ENCODE measurements around the gene PCLAF. TPM values are rescaled to one million over a fixed set of nuclear protein-coding genes. Genes with fewer than 3 reads are reported as not detected.

PCLAF gene
- total and polyA plus RNA-seq, 2 donors (not counting 3 experiments of a cell fraction or from before 2014, with no cell fraction given): 54.7 to 55.2 TPM

DNA sequence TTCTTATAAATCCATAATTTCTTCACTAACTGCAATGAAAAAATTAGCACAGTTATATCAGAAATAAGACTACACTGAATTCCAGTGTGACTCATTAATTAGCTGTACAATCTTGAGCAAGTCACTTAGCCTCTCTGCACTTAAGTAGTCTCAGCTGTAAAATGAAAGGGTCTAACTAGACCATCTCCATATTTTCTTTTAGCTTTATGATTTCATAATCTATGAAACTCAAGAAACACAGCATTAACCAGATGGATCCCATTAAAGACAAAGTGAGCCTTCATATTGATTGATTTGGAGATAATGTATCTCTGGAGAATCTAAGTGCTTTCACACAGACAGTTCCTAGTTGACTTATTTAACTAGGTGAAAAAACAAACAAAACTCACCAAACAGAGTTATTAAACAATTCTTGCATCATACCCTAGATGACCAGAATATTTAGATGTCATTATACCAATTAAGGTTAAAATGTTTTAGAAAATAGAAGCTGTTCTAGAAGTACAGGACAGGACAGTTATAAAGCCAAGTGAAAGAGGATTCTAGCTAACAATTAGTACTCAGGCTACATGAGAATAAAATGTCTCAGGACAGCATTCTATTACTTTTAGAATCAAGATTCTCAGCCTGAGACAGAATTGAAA is 36.5 kb downstream of the PCLAF start:
- TF ChIP-seq JUN (IDR thresholded peaks at IDR 0.05; ENCODE audit: borderline replicate concordance, insufficient read depth, insufficient read length, low read depth) (no peak), POLR2AphosphoS5 (IDR thresholded peaks at IDR 0.05; ENCODE audit: insufficient read depth, low read depth, low read length) (no peak), MAX (IDR thresholded peaks at IDR 0.05; ENCODE audit: insufficient read depth, insufficient read length) (no peak), FOS (IDR thresholded peaks at IDR 0.05; ENCODE audit: borderline replicate concordance, insufficient read depth, low read length) (peak; percentile 32)
- H3K4me1 ChIP-seq (ENCODE audit: control insufficient read depth, extremely low read depth, insufficient read depth, low read length): peaks cover 35% of the 10 kb centered on the region
- H3K27ac ChIP-seq (ENCODE audit: insufficient read depth, low read depth, low read length): no peak overlapping the region
- dilution Hi-C loops (cut with MboI; ENCODE audit: extremely low pct_ligation_motif_present, low sequenced_read_pairs): no loop called here
- H3K4me3 ChIP-seq (replicated peaks in 1 of 3; ENCODE audit: insufficient read depth in 1 of 3, low read depth in 1 of 3, low read length in 3 of 3): no peak overlapping the region
- H3K9me1 ChIP-seq (replicated peaks; ENCODE audit: control insufficient read depth, extremely low read depth, insufficient read depth, low read length): peaks cover 2% of the 10 kb centered on the region
- no peak overlapping the region for H2AFZ ChIP-seq (ENCODE audit: low read depth, low read length)
- intact Hi-C loops (cut with micrococcal nuclease): no loop called here
- no TSS peak for BruUV-seq (replicated peaks)
- ChIA-PET POLR2A (no interaction called here), CTCF (interaction anchor here (1.0 to 2.0 kb wide), 6 partner anchors 11 to 309 kb away, joined by 3 to 9 read pairs (median 4); partner anchors contain the start of gene CSNK1G1)
- peak overlapping the region; percentile 16 for H3K9ac ChIP-seq (replicated peaks; ENCODE audit: extremely low read depth, insufficient read depth, low read length)
- H3K79me2 ChIP-seq (ENCODE audit: control insufficient read depth, insufficient read depth, low read length): peaks cover 71% of the 10 kb centered on the region
- peak overlapping the region; percentile 43 for H3K4me2 ChIP-seq (ENCODE audit: insufficient read depth, low read length)
- H3K9me3 ChIP-seq (replicated peaks; ENCODE audit: control insufficient read depth, insufficient read depth, low read length): no peaks in the 10 kb centered on the region
- FAIRE-seq: no peak
- peaks cover 3% of the 10 kb centered on the region for H4K20me1 ChIP-seq (replicated peaks; ENCODE audit: control insufficient read depth, extremely low read depth, insufficient read depth, low read length)
- H3K27me3 ChIP-seq (ENCODE audit: control insufficient read depth in 2 of 2, insufficient read depth in 2 of 2, low read length in 2 of 2): no peaks in the 10 kb centered on the region
- H3K36me3 ChIP-seq (ENCODE audit: control insufficient read depth in 2 of 2, extremely low read depth in 1 of 2, insufficient read depth in 2 of 2, low read length in 2 of 2): peaks cover 0 to 2% of the 10 kb centered on the region in 2 experiments
- peak; percentile 46 for DNase-seq (ENCODE audit: low read depth, low spot score)

DNA sequence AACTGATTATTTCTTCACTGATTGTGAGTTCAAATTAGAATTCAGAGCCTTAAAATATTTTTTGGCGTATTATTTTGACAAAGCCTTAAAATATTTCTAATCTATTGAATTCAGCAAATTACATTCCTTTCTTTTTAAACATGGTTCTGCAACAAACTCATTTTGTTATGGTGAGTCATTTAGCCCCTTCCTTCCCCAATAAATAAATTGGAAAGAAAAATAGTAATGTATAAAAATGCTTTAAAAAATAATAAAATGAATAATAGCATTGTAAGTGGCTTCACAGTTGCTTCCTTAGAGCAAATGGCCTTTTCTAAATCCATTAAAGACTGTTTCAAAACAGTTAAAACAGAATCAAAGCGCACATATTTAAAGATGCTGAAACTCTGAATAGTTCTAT is 37.4 kb downstream of the PCLAF start:
- Histone ChIP-seq H3K9ac (replicated peaks; ENCODE audit: extremely low read depth, insufficient read depth, low read length) (peak overlapping the region; percentile 9), H3K27ac (ENCODE audit: insufficient read depth, low read depth, low read length) (peak overlapping the region; percentile 32), H3K4me2 (ENCODE audit: insufficient read depth, low read length) (peak overlapping the region; percentile 79), H3K9me1 (replicated peaks; ENCODE audit: control insufficient read depth, extremely low read depth, insufficient read depth, low read length) (peaks cover 2% of the 10 kb centered on the region), H3K79me2 (ENCODE audit: control insufficient read depth, insufficient read depth, low read length) (peaks cover 68% of the 10 kb centered on the region), H3K36me3 (ENCODE audit: control insufficient read depth in 2 of 2, extremely low read depth in 1 of 2, insufficient read depth in 2 of 2, low read length in 2 of 2) (peaks cover 0 to 2% of the 10 kb centered on the region in 2 experiments), H3K4me1 (ENCODE audit: control insufficient read depth, extremely low read depth, insufficient read depth, low read length) (peaks cover 30% of the 10 kb centered on the region), H3K9me3 (replicated peaks; ENCODE audit: control insufficient read depth, insufficient read depth, low read length) (no peaks in the 10 kb centered on the region), H3K4me3 (replicated peaks in 1 of 3; ENCODE audit: insufficient read depth in 1 of 3, low read depth in 1 of 3, low read length in 3 of 3) (peak overlapping the region in 1 of 3 experiments; percentile 16), H2AFZ (ENCODE audit: low read depth, low read length) (no peak overlapping the region), H4K20me1 (replicated peaks; ENCODE audit: control insufficient read depth, extremely low read depth, insufficient read depth, low read length) (peaks cover 6% of the 10 kb centered on the region), H3K27me3 (ENCODE audit: control insufficient read depth in 2 of 2, insufficient read depth in 2 of 2, low read length in 2 of 2) (no peaks in the 10 kb centered on the region)
- dilution Hi-C loops (cut with MboI; ENCODE audit: extremely low pct_ligation_motif_present, low sequenced_read_pairs): no loop called here
- FAIRE-seq (no peak), DNase-seq (ENCODE audit: low read depth, low spot score) (peak; percentile 52)
- CTCF ChIA-PET: no interaction called here
- POLR2A ChIA-PET: interaction anchor here (0.5 kb wide), 1 partner anchor 158 kb away, joined by 4 read pairs; no protein-coding TSS in a partner anchor
- intact Hi-C loops (cut with micrococcal nuclease): no loop called here
- no TSS peak for BruUV-seq (replicated peaks)
- no peak for TF ChIP-seq CTCF (IDR thresholded peaks at IDR 0.05; ENCODE audit: extremely low read depth in 1 of 2, insufficient read depth in 1 of 2, low read depth in 1 of 2, low read length in 2 of 2)
- TF ChIP-seq POLR2A (IDR thresholded peaks at IDR 0.05; ENCODE audit: low read depth, low read length): no peak
- TF ChIP-seq MAX (IDR thresholded peaks at IDR 0.05; ENCODE audit: insufficient read depth, insufficient read length): no peak
- TF ChIP-seq GATA2 (IDR thresholded peaks at IDR 0.05; ENCODE audit: insufficient read depth, insufficient read length, low read depth, low read length): no peak
- TF ChIP-seq MYC (IDR thresholded peaks at IDR 0.05; ENCODE audit: low read depth, low read length): no peak
- TF ChIP-seq FOS (IDR thresholded peaks at IDR 0.05; ENCODE audit: borderline replicate concordance, insufficient read depth, low read length): peak; percentile 64
- TF ChIP-seq POLR2AphosphoS5 (IDR thresholded peaks at IDR 0.05; ENCODE audit: insufficient read depth, low read depth, low read length): no peak
- peak; percentile 28 for TF ChIP-seq JUN (IDR thresholded peaks at IDR 0.05; ENCODE audit: borderline replicate concordance, insufficient read depth, insufficient read length, low read depth)
- TF ChIP-seq EZH2 (IDR thresholded peaks at IDR 0.05; ENCODE audit: borderline replicate concordance, low read depth, low read length, severe bottlenecking): no peak

Measured in endothelial cell of umbilical vein (primary cell).